C4-2B (cell line): ENCODE data around the gene PATJ.

Experiments used
- H3K27ac ChIP-seq: fragments of 450-650 bp; 2 replicates; pipeline ENCODE4 v1.5.1; 2017
- CTCF ChIP-seq: fragments of 450-650 bp; conservative IDR thresholded peaks from 2 replicates; pipeline ENCODE4 v1.5.1; 2017; ENCODE audit warnings: mild to moderate bottlenecking
- ZFX ChIP-seq: fragments of 450-650 bp; IDR thresholded peaks from 2 replicates; pipeline ENCODE4 v1.6.1; 2017

Gene PATJ

DNA sequence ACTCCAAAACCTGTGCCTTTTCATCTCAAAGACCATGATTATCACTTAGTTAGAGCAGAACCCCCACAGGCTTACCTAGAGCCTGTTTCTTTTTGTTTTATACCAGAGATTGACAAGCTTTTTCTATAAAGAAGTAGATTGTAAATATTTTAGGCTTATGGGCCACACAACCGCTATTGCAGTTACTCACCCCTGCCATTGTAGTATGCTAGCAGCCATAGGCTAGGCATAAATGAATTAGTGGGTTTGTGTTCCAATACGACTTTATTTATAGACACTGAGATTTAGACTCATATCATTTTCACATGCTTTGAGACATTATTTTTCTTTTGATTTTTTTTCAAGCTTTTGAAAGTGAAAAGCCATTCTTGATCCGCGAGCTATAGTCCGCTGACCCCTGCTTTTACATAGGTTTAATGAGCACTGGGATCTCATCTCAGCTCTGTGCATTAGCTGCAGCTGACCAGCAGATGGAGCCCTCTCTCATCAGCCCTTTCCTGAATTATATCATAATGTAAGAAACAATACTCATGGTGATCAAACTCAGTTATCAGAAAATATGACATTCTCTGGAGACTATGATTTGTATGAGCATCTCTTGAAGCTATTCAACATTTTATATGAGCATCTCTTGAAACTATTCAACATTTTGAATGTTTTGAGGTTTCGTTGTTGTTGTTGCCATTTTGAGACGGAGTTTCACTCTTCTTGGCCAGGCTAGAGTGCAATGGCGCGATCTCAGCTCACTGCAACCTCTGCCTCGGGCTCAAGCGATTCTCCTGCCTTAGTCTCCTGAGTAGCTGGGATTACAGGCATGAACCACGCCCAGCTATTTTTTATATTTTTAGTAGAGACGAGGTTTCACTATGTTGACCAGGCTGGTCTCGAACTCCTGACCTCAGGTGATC, 340.4 kb downstream of the PATJ start:
- TF ChIP-seq CTCF (peak; percentile 99), ZFX (no peak)
- no peak overlapping the region for H3K27ac ChIP-seq

DNA sequence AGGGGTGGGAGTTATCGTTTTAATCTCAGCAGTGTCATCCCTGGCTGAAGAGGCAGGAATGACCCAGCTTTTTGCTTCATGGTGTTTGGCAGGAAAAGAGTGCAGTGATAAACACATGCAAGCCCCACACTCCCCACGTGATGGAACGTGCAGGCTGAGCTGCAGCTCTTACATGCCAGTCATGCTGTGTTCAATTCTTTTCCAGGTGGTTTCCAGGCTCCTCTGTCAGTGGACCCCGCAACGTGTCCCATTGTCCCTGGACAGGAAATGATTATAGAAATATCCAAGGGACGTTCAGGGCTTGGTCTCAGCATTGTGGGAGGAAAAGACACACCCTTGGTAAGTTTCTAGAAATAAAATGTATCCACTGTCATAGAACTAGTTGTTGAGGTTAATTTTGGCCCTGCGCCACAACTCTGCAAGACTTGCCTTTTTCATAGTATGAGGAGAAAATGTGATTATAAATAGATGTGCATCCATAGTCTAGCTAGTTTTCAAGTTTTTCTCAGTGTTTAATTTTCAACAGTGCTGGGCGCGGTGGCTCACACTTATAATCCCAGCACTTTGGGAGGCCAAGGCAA, 342.1 kb downstream of the PATJ start:
- H3K27ac ChIP-seq, result no peak overlapping the region
- TF ChIP-seq CTCF (no peak), ZFX (no peak)

- H3K27ac ChIP-seq, result no peak overlapping the region
- TF ChIP-seq CTCF, result no peak
- TF ChIP-seq ZFX, result no peak
Observed at GRCh38 chr1:62088439-62088838, 346.2 kb downstream of the PATJ start.

DNA sequence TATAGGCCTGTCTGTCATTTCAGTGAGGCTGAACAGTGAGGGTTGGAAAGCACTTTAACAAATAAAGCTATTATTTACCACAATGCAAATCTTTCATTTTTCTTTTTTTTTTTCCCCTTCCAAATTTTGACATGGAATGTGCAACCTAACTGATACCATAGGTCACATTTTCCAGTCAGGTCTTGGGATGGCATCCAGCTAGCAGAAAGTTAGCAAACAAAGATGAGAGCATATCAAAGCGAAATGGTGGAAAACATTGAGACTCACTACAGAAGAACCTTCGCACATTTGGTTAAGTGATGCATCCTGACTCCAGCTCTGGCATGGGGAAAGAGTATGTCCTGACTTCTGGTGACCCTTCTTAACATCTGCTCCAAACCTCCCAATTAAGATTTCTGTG, 347.3 kb downstream of the PATJ start:
- TF ChIP-seq ZFX, result no peak
- no peak for TF ChIP-seq CTCF
- H3K27ac ChIP-seq, result no peak overlapping the region

GRCh38 chr1:62090016-62090415, 347.7 kb downstream of the PATJ start:
- TF ChIP-seq ZFX, result no peak
- TF ChIP-seq CTCF, result no peak

GRCh38 chr1:62092110-62092509, 349.8 kb downstream of the PATJ start:
- TF ChIP-seq CTCF (no peak), ZFX (no peak)
- no peak overlapping the region for H3K27ac ChIP-seq

More at GRCh38 chr1:62090016-62090415, 347.7 kb downstream of the PATJ start:
- H3K27ac ChIP-seq, result no peak overlapping the region

DNA sequence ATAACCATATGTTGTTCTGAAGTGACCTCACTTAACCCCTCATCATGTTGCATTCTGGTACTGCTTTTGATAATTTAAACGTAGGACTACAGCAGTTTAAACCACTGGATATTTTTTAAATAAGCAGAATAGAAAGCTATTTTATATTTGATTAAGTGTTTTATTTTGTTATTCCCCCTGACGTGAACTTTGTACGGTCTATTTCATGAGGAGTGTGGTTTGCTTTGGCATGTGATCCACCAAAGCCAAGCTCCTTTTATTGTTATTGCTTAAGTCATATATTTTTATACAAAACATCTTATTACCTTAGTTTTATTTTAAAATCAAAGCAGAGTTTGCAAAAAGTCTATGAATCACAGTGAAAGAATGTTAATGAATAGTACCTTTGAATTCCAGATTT, 351.0 kb downstream of the PATJ start:
- no peak for TF ChIP-seq ZFX
- TF ChIP-seq CTCF, result no peak

More for the DNA sequence above, 351.0 kb downstream of the PATJ start:
- H3K27ac ChIP-seq, result no peak overlapping the region
